GM12878 (cell line): ENCODE data around the gene SBF1. TPM values are rescaled to one million over a fixed set of nuclear protein-coding genes. Genes with fewer than 3 reads are reported as not detected.

ENCODE experiments used
- ATAC-seq: fragments of 200-7000 bp; cut with Tn5 transposase; 3 replicates; pipeline ENCODE4 v1.9.1; 2020; ENCODE audit warnings: mild to moderate bottlenecking, moderate library complexity
- BruUV-seq: library from RNA; stranded (reverse); fragments of 400-500 nt; replicated peaks from 2 replicates; lab custom pipeline; 2021; lab: Mats Ljungman, UMichigan
- CTCF ChIA-PET: fragments of 300-600 bp; sonication (Branson Sonifier 250); formaldehyde crosslinking; extraction: SDS; loops from one replicate; lab custom pipeline; 2021; ENCODE audit warnings: inconsistent platforms; lab: Yijun Ruan, JAX
- POLR2A ChIA-PET: fragments of 350-600 bp; formaldehyde crosslinking; extraction: SDS; loops from one replicate; lab custom pipeline; 2021; ENCODE audit warnings: inconsistent platforms; lab: Charles Lee
- RAD21 ChIA-PET: fragments of 300-600 bp; sonication (Branson Sonifier 250); formaldehyde crosslinking; loops from one replicate; lab custom pipeline; 2023; ENCODE audit warnings: antibody characterized with exemption; ENCODE audit not compliant: unreplicated experiment; lab: Charles Lee
- SMC1A ChIA-PET: fragments of 300-600 bp; sonication (Branson Sonifier 250); formaldehyde crosslinking; loops from one replicate; lab custom pipeline; 2023; ENCODE audit not compliant: unreplicated experiment, uncharacterized antibody; lab: Charles Lee
- DNase-seq: peaks from one replicate; pipeline ENCODE4 v3.0.0-alpha.2; 2011; ENCODE audit warnings: low read depth, low spot score
- FAIRE-seq: peaks from 3 replicates; lab custom pipeline; 2011; peaks lifted over from hg19 to GRCh38; lab: Jason Lieb, UNC
- H2AFZ ChIP-seq: 2 replicates; pipeline ENCODE4 v1.6.0; 2011; ENCODE audit warnings: low read depth, low read length, control low read depth; ENCODE audit not compliant: control insufficient read depth
- H3K27ac ChIP-seq: 2 replicates; pipeline ENCODE4 v1.5.1; 2011; ENCODE audit warnings: control low read depth; ENCODE audit not compliant: control insufficient read depth, insufficient read depth
- H3K27me3 ChIP-seq, 2 experiments: replicated peaks in 1 of 2; 2 replicates each; pipeline versions ENCODE4 v1.6.0 to v1.6.1; 2011; ENCODE audit warnings: low read length in 1 of 2; ENCODE audit not compliant: control insufficient read depth in 2 of 2, insufficient read depth in 2 of 2
- H3K36me3 ChIP-seq, 2 experiments: 2 replicates each; pipeline ENCODE4 v1.5.1; 2011; ENCODE audit warnings: low read length in 1 of 2; ENCODE audit not compliant: control insufficient read depth in 2 of 2, insufficient read depth in 2 of 2
- H3K4me1 ChIP-seq: 2 replicates; pipeline ENCODE4 v1.6.1; 2011; ENCODE audit warnings: mild to moderate bottlenecking, low read length, moderate library complexity, mixed read lengths; ENCODE audit not compliant: control insufficient read depth, insufficient read depth
- H3K4me2 ChIP-seq: 2 replicates; pipeline ENCODE4 v1.6.0; 2011; ENCODE audit warnings: control low read depth; ENCODE audit not compliant: control insufficient read depth, insufficient read depth
- H3K4me3 ChIP-seq: fragments of 200-600 bp; sonication (generic); 2 replicates; pipeline ENCODE4 v1.5.1; 2016
- H3K79me2 ChIP-seq: 2 replicates; pipeline ENCODE4 v1.6.0; 2011; ENCODE audit warnings: low read length; ENCODE audit not compliant: control insufficient read depth, insufficient read depth
- H3K9ac ChIP-seq: 2 replicates; pipeline ENCODE4 v1.8.0; 2011; ENCODE audit warnings: low read length, control low read depth, mixed read lengths; ENCODE audit not compliant: control insufficient read depth, insufficient read depth
- H3K9me3 ChIP-seq: replicated peaks from 3 replicates; pipeline ENCODE4 v1.5.1; 2011; ENCODE audit warnings: mild to moderate bottlenecking, low read length; ENCODE audit not compliant: control insufficient read depth, insufficient read depth
- H4K20me1 ChIP-seq: 2 replicates; pipeline ENCODE4 v1.6.0; 2011; ENCODE audit not compliant: control insufficient read depth, insufficient read depth
- ASH2L ChIP-seq: fragments of 300-600, 200-600 bp; sonication (generic); IDR thresholded peaks from 2 replicates; pipeline ENCODE4 v1.6.1; 2017; ENCODE audit warnings: low read depth, mild to moderate bottlenecking, borderline replicate concordance
- CHD2 ChIP-seq: IDR thresholded peaks from 2 replicates; pipeline ENCODE4 v1.6.1; 2011; ENCODE audit warnings: low read depth, low read length, improper control_type of control experiment, borderline replicate concordance
- ESRRA ChIP-seq: IDR thresholded peaks from 2 replicates; pipeline ENCODE4 v1.6.1; 2012; ENCODE audit warnings: mild to moderate bottlenecking, low read length, improper control_type of control experiment
- JUND ChIP-seq: IDR thresholded peaks from 2 replicates; pipeline ENCODE4 v1.6.1; 2012; ENCODE audit warnings: low read depth, mild to moderate bottlenecking, low read length, improper control_type of control experiment, moderate library complexity
- MXI1 ChIP-seq: fragments of 150-350 bp; IDR thresholded peaks from 2 replicates; pipeline ENCODE4 v1.6.1; 2011; ENCODE audit warnings: low read depth, mild to moderate bottlenecking, inconsistent platforms, low read length, improper control_type of control experiment
- POLR2A ChIP-seq: IDR thresholded peaks from 2 replicates; pipeline ENCODE4 v1.6.1; 2011; ENCODE audit warnings: low read depth, mild to moderate bottlenecking, low read length
- WGBS: methylation state at CpG from one replicate; pipeline ENCODE4 v1.1.6; 2016; ENCODE audit warnings: low lambda C conversion rate; ENCODE audit not compliant: insufficient replicate concordance, insufficient coverage; ENCODE audit errors: missing lambda C conversion rate; 5-methylcytosine and 5-hydroxymethylcytosine counted together
- in situ Hi-C: fragments of 300-500 bp; cut with MboI; formaldehyde crosslinking; loops from 9 replicates; pipeline ENCODE4 v1.14.3; 2018; ENCODE audit warnings: mixed read lengths
- intact Hi-C: fragments of 100-400 bp; cut with micrococcal nuclease; formaldehyde crosslinking; loops from one replicate; pipeline ENCODE4 v1.14.2; 2022; ENCODE audit not compliant: unreplicated experiment
- polyA plus RNA-seq, 11 experiments: library from polyadenylated mRNA; depleted of rRNA in 4 of 11; unstranded in 6 of 11; stranded (reverse) in 5 of 11; fragments of >200 nt; fragmentation: Nextera tagmentation in 4 of 11; fragmentation: Illumina TruSeq in 1 of 11; extraction: Ambion mirVana in 4 of 11; extraction: Trizol in 1 of 11; gene quantifications; 1 replicate in 1 of 11; 2 replicates in 10 of 11; pipeline versions ENCODE4 v1.2.1 to v1.2.3, GENCODE V29; 2011 to 2016; ENCODE audit warnings: inconsistent platforms in 2 of 11, missing spikeins in 2 of 11, low read depth in 1 of 11
- total RNA-seq, 4 experiments: library from RNA; depleted of rRNA in 3 of 4; stranded (reverse); fragments of >200 nt in 3 of 4; fragmentation: Illumina TruSeq in 1 of 4; extraction: Trizol in 1 of 4; gene quantifications; 2 replicates each; pipeline versions ENCODE4 v1.2.1 to v1.2.3, GENCODE V29; 2013 to 2021
- TF ChIP-seq, protein P1 (sequence below): IDR thresholded peaks from 2 replicates; pipeline ENCODE4 v1.6.1; 2011; ENCODE audit warnings: borderline replicate concordance, low read depth, mild to moderate bottlenecking, moderate library complexity, low read length; ENCODE audit not compliant: insufficient read depth, poor library complexity, severe bottlenecking
- TF ChIP-seq, protein P2 (sequence below): fragments of 150-350 bp; IDR thresholded peaks from 2 replicates; pipeline ENCODE4 v1.6.1; 2014; ENCODE audit warnings: mild to moderate bottlenecking, low read depth, low read length

SBF1 gene
- total and polyA plus RNA-seq, 10 of the 15 experiments (the other 5 are each of a cell fraction or from before 2014, with no cell fraction given): 0.23 to 95.0 (median 17.8) TPM

DNA sequence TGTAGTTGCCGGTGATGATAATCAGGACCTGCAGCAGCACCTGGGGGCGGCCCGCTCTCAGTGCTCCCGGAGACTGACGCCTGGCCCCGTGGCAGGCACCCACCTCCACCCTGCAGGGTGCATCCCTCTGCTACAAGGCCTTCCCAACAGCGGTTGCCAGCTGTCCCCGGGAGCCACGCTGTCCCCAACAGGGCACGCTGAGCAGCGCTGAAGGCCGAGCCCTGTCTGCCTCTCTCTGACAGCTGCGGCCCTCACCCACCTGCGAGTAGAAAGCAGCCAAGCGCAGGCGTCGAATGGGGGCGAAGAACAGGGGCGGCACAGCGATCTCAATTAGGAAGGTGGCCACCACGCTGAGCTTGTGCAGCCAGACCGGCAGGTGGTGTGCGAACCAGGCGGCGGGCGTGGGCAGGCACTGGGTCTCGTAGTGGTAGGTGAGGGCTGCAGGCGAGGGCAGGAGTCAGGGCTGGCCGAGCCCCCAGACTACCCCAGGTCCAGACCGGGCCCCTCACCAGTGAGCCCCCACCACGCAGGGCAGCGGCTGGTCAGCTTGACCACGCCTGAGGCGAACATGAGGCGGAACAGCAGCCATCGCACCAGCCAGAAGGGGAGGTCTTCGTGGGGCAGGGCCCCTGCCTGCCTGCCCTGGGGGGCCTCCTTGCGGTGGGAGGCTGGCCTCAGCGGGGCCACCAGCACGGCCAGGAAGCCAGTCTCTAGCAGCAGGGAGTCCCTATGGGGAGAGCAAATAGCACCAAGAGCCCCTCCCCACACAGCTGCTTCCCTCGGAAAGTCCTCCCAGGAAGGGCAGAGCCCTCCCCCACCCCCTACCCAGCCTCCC, 31.2 kb upstream of the SBF1 start:
- Histone ChIP-seq H4K20me1 (no peaks in the 10 kb centered on the region), H3K9ac (peak overlapping the region; percentile 97), H3K27ac (no peak overlapping the region; the same call in 1 of the 2 replicates), H3K27me3 (no peaks in the 10 kb centered on the region), H3K4me3 (peak overlapping the region; percentile 100), H3K4me1 (peaks cover 9% of the 10 kb centered on the region), H2AFZ (no peak overlapping the region), H3K4me2 (peak overlapping the region; percentile 92)
- ChIA-PET POLR2A (interaction anchor here (7.2 kb wide), 1 partner anchor 19 kb away, joined by 84 read pairs; the partner anchor contains the start of gene SCO2), SMC1A (no interaction called here)
- no TSS peak for BruUV-seq
- in situ Hi-C loops: no loop called here
- no peak for ATAC-seq
- TF ChIP-seq MXI1 (no peak), CHD2 (no peak), ASH2L (no peak), ESRRA (no peak), JUND (no peak), POLR2A (0 out of 2 replicates have a peak, but pooled peaks have one; percentile 4)
- TF ChIP-seq, protein P1, sequence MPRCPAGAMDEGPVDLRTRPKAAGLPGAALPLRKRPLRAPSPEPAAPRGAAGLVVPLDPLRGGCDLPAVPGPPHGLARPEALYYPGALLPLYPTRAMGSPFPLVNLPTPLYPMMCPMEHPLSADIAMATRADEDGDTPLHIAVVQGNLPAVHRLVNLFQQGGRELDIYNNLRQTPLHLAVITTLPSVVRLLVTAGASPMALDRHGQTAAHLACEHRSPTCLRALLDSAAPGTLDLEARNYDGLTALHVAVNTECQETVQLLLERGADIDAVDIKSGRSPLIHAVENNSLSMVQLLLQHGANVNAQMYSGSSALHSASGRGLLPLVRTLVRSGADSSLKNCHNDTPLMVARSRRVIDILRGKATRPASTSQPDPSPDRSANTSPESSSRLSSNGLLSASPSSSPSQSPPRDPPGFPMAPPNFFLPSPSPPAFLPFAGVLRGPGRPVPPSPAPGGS: no peak
- TF ChIP-seq, protein P2, sequence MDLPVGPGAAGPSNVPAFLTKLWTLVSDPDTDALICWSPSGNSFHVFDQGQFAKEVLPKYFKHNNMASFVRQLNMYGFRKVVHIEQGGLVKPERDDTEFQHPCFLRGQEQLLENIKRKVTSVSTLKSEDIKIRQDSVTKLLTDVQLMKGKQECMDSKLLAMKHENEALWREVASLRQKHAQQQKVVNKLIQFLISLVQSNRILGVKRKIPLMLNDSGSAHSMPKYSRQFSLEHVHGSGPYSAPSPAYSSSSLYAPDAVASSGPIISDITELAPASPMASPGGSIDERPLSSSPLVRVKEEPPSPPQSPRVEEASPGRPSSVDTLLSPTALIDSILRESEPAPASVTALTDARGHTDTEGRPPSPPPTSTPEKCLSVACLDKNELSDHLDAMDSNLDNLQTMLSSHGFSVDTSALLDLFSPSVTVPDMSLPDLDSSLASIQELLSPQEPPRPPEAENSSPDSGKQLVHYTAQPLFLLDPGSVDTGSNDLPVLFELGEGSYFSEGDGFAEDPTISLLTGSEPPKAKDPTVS: no peak
- TF ChIP-seq, all 136 proteins: peak for 1
- intact Hi-C loops: no loop called here
- H3K9me3 ChIP-seq: no peaks in the 10 kb centered on the region
- WGBS: 94% methylated on average over 35 of the region's 41 CpGs
- ChIA-PET RAD21 (no interaction called here), CTCF (no interaction called here)
- H3K79me2 ChIP-seq: peaks cover 34% of the 10 kb centered on the region
- no peak for DNase-seq
- FAIRE-seq: no peak
- peaks cover 4 to 8% of the 10 kb centered on the region in 2 experiments; a peak in 3 of 4 replicates for H3K36me3 ChIP-seq
